HepG2 (cell line): ENCODE measurements around the gene NBEAL2. TPM values are rescaled to one million over a fixed set of nuclear protein-coding genes. Genes with fewer than 3 reads are reported as not detected.

Source experiments
- CAMTA2 ChIP-seq: sonication (generic); formaldehyde crosslinking; IDR thresholded peaks from 2 replicates; pipeline ENCODE4 v1.4.0; 2020; ENCODE audit warnings: mild to moderate bottlenecking, missing genetic modification reagents, borderline replicate concordance
- KDM4B ChIP-seq: sonication (generic); formaldehyde crosslinking; IDR thresholded peaks from 2 replicates; pipeline ENCODE4 v1.4.0; 2020; ENCODE audit warnings: missing genetic modification reagents
- KLF11 ChIP-seq: IDR thresholded peaks from 2 replicates; pipeline ENCODE4 v1.6.1; 2016; ENCODE audit warnings: missing compliant biosample characterization
- KLF6 ChIP-seq: IDR thresholded peaks from 2 replicates; pipeline ENCODE4 v1.8.0; 2016; ENCODE audit warnings: missing biosample characterization, missing genetic modification reagents
- RFX5 ChIP-seq: IDR thresholded peaks from 2 replicates; pipeline ENCODE4 v1.6.1; 2011; ENCODE audit warnings: low read depth, low read length, improper control_type of control experiment
- SPEN ChIP-seq: sonication (generic); formaldehyde crosslinking; IDR thresholded peaks from 2 replicates; pipeline ENCODE4 v1.5.1; 2020; ENCODE audit warnings: low read depth, mild to moderate bottlenecking, missing genetic modification reagents
- TBP ChIP-seq: sonication (generic); formaldehyde crosslinking; IDR thresholded peaks from 2 replicates; pipeline ENCODE4 v1.5.0; 2020; ENCODE audit warnings: missing genetic modification reagents
- TBX3 ChIP-seq: fragments of 450-650 bp; IDR thresholded peaks from 2 replicates; pipeline ENCODE4 v1.6.1; 2017; ENCODE audit warnings: antibody characterized with exemption, mild to moderate bottlenecking, inconsistent platforms, borderline replicate concordance
- ZNF260 ChIP-seq: sonication (generic); formaldehyde crosslinking; IDR thresholded peaks from 2 replicates; pipeline ENCODE4 v1.4.0; 2020; ENCODE audit warnings: missing genetic modification reagents, low read depth, mild to moderate bottlenecking, borderline replicate concordance
- ZNF3 ChIP-seq: IDR thresholded peaks from 2 replicates; pipeline ENCODE4 v1.7.0; 2017; ENCODE audit warnings: inconsistent platforms
- ZNF501 ChIP-seq: sonication (generic); formaldehyde crosslinking; IDR thresholded peaks from 2 replicates; pipeline ENCODE4 v1.5.1; 2020; ENCODE audit warnings: mild to moderate bottlenecking, moderate library complexity, missing genetic modification reagents
- ZNF570 ChIP-seq: sonication (generic); formaldehyde crosslinking; IDR thresholded peaks from 2 replicates; pipeline ENCODE4 v1.4.0; 2020; ENCODE audit warnings: mild to moderate bottlenecking, missing genetic modification reagents, borderline replicate concordance
- ZNF766 ChIP-seq: sonication (generic); formaldehyde crosslinking; IDR thresholded peaks from 2 replicates; pipeline ENCODE4 v1.5.0; 2020; ENCODE audit warnings: missing genetic modification reagents, borderline replicate concordance
- ZNF777 ChIP-seq: sonication (generic); formaldehyde crosslinking; IDR thresholded peaks from 2 replicates; pipeline ENCODE4 v1.4.0; 2020; ENCODE audit warnings: missing genetic modification reagents
- polyA plus RNA-seq, 8 experiments: library from polyadenylated mRNA; depleted of rRNA in 3 of 8; stranded (reverse) in 7 of 8; unstranded in 1 of 8; fragments of >200 nt; fragmentation: Illumina TruSeq in 4 of 8; extraction: Trizol in 4 of 8; gene quantifications; 2 replicates each; pipeline versions ENCODE4 v1.2.1 to v1.2.3, GENCODE V29; 2011 to 2016; ENCODE audit warnings: low read depth in 4 of 8, missing spikeins in 1 of 8, mixed read lengths in 1 of 8; ENCODE audit not compliant: insufficient read depth in 1 of 8
- total RNA-seq, 5 experiments: library from RNA; depleted of rRNA; stranded (reverse); fragments of >200 nt; fragmentation: Illumina TruSeq; extraction: Trizol; gene quantifications; 2 replicates each; pipeline ENCODE4 v1.2.3, GENCODE V29; 2016; ENCODE audit warnings: low read depth in 1 of 5
- TF ChIP-seq, protein P1 (sequence below): sonication (generic); formaldehyde crosslinking; IDR thresholded peaks from 2 replicates; pipeline ENCODE4 v1.4.0; 2020; ENCODE audit warnings: mild to moderate bottlenecking, missing genetic modification reagents
- TF ChIP-seq, protein P2 (sequence below): sonication (generic); formaldehyde crosslinking; IDR thresholded peaks from 2 replicates; pipeline ENCODE4 v1.4.0; 2020; ENCODE audit warnings: mild to moderate bottlenecking, missing genetic modification reagents, borderline replicate concordance
- TF ChIP-seq, protein P3 (sequence below): sonication (generic); formaldehyde crosslinking; IDR thresholded peaks from 2 replicates; pipeline ENCODE4 v1.5.0; 2020; ENCODE audit warnings: missing genetic modification reagents
- TF ChIP-seq, protein P4 (sequence below): sonication (generic); formaldehyde crosslinking; IDR thresholded peaks from 2 replicates; pipeline ENCODE4 v1.8.1; 2023; ENCODE audit warnings: mild to moderate bottlenecking, moderate library complexity, missing genetic modification reagents
- TF ChIP-seq, protein P5 (sequence below): conservative IDR thresholded peaks from 2 replicates; pipeline ENCODE4 v1.6.1; 2018; ENCODE audit warnings: missing genetic modification reagents

Gene NBEAL2
- total and polyA plus RNA-seq, 2 of the 13 experiments (the other 11 are each of a cell fraction or from before 2014, with no cell fraction given) = 9.7 to 12.4 TPM

DNA sequence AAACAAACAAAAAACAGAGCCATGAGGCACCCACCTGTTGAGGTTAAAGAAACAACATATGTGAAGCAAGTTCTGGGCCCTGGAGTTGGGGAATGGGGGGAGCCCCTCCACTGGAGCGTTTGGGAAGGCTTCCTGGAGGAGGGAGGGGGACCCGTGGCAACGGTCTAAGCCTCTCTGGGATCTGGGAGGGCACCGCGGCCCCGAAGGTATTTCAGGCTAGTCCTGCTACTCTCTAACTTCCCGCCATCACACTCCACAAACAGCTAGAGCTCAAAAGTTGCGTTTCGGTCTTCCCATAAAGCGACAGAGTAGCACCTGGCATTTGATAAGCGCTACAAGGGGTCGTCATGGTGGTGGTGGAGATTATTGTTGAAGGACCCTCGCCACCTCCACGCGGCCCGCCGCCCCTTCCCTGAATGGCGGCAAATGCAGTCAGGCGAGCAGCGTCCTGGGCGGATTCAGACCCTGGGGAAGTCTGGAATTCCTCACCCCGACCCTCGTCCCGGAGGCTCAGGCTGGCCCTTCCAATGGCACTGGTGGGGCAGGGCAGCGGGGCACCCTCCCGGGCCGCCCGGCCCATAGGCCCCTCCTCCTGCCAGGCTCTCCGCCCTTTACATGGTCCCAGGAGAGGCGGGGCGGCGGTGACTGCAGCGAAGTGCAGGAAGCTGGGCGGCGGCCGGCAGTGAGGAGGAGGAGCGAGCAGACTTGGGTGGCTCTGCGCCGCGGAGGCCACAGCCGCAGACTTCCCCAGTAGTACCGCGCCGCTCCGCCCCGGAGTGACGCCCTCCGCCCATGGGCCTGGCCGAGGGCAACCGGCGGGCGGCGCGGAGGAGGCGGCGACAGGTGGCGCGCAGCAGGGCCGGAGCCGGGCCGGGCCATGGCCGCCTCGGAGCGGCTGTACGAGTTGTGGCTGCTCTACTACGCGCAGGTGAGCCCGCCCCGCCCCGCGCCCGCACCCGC is at the start of gene NBEAL2 (continued):
- TF ChIP-seq ZNF777 (CRISPR knock-in tag) = peak; percentile 67; the same call in 1 of the 2 replicates
- TF ChIP-seq, protein P1, sequence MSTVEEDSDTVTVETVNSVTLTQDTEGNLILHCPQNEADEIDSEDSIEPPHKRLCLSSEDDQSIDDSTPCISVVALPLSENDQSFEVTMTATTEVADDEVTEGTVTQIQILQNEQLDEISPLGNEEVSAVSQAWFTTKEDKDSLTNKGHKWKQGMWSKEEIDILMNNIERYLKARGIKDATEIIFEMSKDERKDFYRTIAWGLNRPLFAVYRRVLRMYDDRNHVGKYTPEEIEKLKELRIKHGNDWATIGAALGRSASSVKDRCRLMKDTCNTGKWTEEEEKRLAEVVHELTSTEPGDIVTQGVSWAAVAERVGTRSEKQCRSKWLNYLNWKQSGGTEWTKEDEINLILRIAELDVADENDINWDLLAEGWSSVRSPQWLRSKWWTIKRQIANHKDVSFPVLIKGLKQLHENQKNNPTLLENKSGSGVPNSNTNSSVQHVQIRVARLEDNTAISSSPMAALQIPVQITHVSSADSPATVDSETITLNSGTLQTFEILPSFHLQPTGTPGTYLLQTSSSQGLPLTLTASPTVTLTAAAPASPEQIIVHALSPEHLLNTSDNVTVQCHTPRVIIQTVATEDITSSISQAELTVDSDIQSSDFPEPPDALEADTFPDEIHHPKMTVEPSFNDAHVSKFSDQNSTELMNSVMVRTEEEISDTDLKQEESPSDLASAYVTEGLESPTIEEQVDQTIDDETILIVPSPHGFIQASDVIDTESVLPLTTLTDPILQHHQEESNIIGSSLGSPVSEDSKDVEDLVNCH (CRISPR knock-in tag) = no peak
- no peak for TF ChIP-seq TBX3
- no peak for TF ChIP-seq ZNF570
- TF ChIP-seq RFX5 = no peak
- no peak for TF ChIP-seq ZNF3 (CRISPR knock-in tag)
- no peak for TF ChIP-seq TBP (CRISPR knock-in tag)
- 0 out of 2 replicates have a peak, but pooled peaks have one; percentile 26 for TF ChIP-seq KLF6 (CRISPR knock-in tag)
- TF ChIP-seq ZNF501 (CRISPR knock-in tag) = peak; percentile 86
- TF ChIP-seq ZNF766 (CRISPR knock-in tag) = no peak
- TF ChIP-seq ZNF260 (CRISPR knock-in tag) = no peak
- TF ChIP-seq KLF11 (CRISPR knock-in tag) = no peak
- TF ChIP-seq, protein P2, sequence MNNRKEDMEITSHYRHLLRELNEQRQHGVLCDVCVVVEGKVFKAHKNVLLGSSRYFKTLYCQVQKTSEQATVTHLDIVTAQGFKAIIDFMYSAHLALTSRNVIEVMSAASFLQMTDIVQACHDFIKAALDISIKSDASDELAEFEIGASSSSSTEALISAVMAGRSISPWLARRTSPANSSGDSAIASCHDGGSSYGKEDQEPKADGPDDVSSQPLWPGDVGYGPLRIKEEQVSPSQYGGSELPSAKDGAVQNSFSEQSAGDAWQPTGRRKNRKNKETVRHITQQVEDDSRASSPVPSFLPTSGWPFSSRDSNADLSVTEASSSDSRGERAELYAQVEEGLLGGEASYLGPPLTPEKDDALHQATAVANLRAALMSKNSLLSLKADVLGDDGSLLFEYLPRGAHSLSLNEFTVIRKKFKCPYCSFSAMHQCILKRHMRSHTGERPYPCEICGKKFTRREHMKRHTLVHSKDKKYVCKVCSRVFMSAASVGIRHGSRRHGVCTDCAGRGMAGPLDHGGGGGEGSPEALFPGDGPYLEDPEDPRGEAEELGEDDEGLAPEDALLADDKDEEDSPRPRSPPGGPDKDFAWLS (CRISPR knock-in tag) = no peak
- TF ChIP-seq, protein P3, sequence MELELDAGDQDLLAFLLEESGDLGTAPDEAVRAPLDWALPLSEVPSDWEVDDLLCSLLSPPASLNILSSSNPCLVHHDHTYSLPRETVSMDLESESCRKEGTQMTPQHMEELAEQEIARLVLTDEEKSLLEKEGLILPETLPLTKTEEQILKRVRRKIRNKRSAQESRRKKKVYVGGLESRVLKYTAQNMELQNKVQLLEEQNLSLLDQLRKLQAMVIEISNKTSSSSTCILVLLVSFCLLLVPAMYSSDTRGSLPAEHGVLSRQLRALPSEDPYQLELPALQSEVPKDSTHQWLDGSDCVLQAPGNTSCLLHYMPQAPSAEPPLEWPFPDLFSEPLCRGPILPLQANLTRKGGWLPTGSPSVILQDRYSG (CRISPR knock-in tag) = no peak
- TF ChIP-seq KDM4B (CRISPR knock-in tag) = no peak
- TF ChIP-seq CAMTA2 = no peak
- TF ChIP-seq, protein P4, sequence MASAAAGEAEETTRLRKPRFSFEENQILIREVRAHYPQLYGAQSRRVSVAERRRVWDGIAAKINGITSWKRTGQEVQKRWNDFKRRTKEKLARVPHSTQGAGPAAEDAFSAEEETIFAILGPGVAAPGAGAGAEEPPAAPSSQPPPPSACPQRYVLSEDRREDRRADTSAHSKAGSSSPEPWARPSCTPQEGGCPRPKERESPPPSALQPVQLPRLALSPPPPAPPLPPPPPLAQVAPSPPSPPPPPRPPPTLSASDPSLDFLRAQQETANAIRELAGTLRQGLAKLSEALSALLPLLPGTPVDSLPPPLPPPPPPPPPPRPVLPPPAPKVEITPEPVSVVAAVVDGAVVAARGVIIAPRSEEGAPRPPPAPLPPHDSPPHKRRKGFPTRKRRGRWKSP (CRISPR knock-in tag) = 0 out of 2 replicates have a peak, but pooled peaks have one; percentile 19
- peak; percentile 25; the same call in 1 of the 2 replicates for TF ChIP-seq SPEN (CRISPR knock-in tag)
- TF ChIP-seq, protein P5, sequence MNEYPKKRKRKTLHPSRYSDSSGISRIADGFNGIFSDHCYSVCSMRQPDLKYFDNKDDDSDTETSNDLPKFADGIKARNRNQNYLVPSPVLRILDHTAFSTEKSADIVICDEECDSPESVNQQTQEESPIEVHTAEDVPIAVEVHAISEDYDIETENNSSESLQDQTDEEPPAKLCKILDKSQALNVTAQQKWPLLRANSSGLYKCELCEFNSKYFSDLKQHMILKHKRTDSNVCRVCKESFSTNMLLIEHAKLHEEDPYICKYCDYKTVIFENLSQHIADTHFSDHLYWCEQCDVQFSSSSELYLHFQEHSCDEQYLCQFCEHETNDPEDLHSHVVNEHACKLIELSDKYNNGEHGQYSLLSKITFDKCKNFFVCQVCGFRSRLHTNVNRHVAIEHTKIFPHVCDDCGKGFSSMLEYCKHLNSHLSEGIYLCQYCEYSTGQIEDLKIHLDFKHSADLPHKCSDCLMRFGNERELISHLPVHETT (CRISPR knock-in tag) = no peak
